Activated naive CD4-positive, alpha-beta T cell treated with anti-CD3 and anti-CD28 coated beads, Interleukin-2, amount 50 U/mL, for 72 hours (primary cell): ENCODE data around the gene TMUB1. TPM values are rescaled to one million over a fixed set of nuclear protein-coding genes. Genes with fewer than 3 reads are reported as not detected.

Source experiments
- ATAC-seq, 2 donors: fragments of 150-1000 bp; cut with Tn5 transposase; 2 replicates each; pipeline ENCODE4 v1.10.0; 2021; ENCODE audit warnings: mild to moderate bottlenecking in 2 of 2, moderate library complexity in 2 of 2
- DNase-seq, 2 donors: peaks; one replicate each; pipeline ENCODE4 v3.0.0; 2021 to 2022; ENCODE audit warnings: low spot score in 2 of 2
- H3K27ac Mint-ChIP-seq, 2 donors: one replicate each; pipeline ENCODE4 v1.8.0; 2022; ENCODE audit warnings: mild to moderate bottlenecking in 2 of 2, mixed read lengths in 2 of 2
- H3K36me3 Mint-ChIP-seq, 2 donors: one replicate each; pipeline ENCODE4 v1.8.0; 2022; ENCODE audit warnings: mixed read lengths in 2 of 2
- H3K9me3 Mint-ChIP-seq, 2 donors: one replicate each; pipeline ENCODE4 v1.8.0; 2022; ENCODE audit warnings: mixed read lengths in 2 of 2
- total RNA-seq, 2 donors: library from RNA; stranded (reverse); gene quantifications; one replicate each; pipeline ENCODE4 v1.2.3, GENCODE V29; 2022

TMUB1 gene
- total RNA-seq, 2 donors from 2014 or later = 25.8 to 60.5 TPM

DNA sequence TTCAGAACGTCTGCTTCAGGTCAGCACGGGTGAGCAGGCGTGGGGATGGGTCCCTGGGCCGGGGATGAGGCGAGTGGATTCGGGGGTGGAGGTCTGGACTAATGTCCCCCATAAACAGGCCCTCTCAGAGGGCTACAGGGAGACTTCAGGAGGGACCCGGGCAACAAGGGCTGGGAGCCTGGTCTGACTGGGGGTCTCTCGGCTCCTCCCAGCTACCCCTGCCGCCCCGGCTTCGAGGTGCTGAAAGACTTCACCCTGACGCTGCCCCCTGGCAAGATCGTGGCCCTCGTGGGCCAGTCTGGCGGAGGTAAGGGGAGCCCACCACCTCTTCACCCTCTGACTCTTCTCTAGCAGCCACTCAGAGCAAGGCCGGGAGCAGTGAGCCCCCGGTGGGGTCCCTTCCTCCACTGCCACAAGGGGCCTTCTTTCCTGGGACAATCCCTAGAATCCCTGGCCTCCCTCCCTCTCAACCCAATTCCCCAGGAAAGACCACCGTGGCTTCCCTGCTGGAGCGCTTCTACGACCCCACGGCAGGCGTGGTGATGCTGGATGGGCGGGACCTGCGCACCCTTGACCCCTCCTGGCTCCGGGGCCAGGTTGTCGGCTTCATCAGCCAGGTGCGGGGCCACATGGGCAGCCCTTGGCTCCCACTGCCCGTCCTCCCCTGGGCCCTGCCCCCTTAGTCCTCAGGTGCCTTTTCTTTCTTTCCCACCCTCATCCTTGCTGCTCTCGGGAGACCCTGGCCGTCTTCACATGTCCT lies 42.5 kb downstream of the TMUB1 start:
- Mint-ChIP-seq H3K36me3 (no peaks in the 10 kb centered on the region), H3K27ac (peak overlapping the region in 1 of 2 donors; percentile 85)
- ATAC-seq = no peak

GRCh38 chr7:151039850-151040548 lies 43.3 kb downstream of the TMUB1 start:
- ATAC-seq = peak; percentile 0 to 1
- H3K9me3 Mint-ChIP-seq = no peaks in the 10 kb centered on the region
- H3K27ac Mint-ChIP-seq = peak overlapping the region; percentile 85 to 96
- no peaks in the 10 kb centered on the region for H3K36me3 Mint-ChIP-seq
- no peak for DNase-seq

More for the DNA sequence above, 42.5 kb downstream of the TMUB1 start:
- no peaks in the 10 kb centered on the region for H3K9me3 Mint-ChIP-seq
- DNase-seq = no peak

- H3K36me3 Mint-ChIP-seq = no peaks in the 10 kb centered on the region
- ATAC-seq (peak; percentile 96), DNase-seq (peak; percentile 68 to 95)
- H3K27ac Mint-ChIP-seq = peak overlapping the region; percentile 85 to 97
- H3K9me3 Mint-ChIP-seq = no peaks in the 10 kb centered on the region
Observed at GRCh38 chr7:151038951-151039849, 44.1 kb downstream of the TMUB1 start.

DNA sequence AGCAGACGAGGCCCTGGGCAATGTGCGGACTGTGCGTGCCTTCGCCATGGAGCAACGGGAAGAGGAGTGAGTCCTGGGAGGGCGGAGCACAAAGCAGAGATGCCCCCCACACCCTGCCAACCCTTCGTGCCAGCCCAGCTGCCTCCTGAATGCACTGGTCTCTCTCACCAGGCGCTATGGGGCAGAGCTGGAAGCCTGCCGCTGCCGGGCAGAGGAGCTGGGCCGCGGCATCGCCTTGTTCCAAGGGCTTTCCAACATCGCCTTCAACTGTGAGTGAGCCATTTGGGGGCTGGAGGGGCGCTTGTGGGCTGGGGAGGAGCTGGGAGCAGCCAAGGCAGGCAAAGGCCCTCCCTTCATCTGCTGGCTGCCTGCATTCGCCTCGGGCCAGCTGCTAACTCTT lies 47.4 kb downstream of the TMUB1 start:
- no peak for ATAC-seq

GRCh38 chr7:151035026-151035717 lies 48.1 kb downstream of the TMUB1 start:
- no peak for ATAC-seq
- H3K36me3 Mint-ChIP-seq = no peaks in the 10 kb centered on the region
- DNase-seq = no peak
- H3K9me3 Mint-ChIP-seq = no peaks in the 10 kb centered on the region
- peak overlapping the region in 1 of 2 donors; percentile 76 for H3K27ac Mint-ChIP-seq

More for the DNA sequence above, 47.4 kb downstream of the TMUB1 start:
- no peaks in the 10 kb centered on the region for H3K9me3 Mint-ChIP-seq
- no peak for DNase-seq
- H3K36me3 Mint-ChIP-seq = no peaks in the 10 kb centered on the region
- peak overlapping the region in 1 of 2 donors; percentile 76 for H3K27ac Mint-ChIP-seq

DNA sequence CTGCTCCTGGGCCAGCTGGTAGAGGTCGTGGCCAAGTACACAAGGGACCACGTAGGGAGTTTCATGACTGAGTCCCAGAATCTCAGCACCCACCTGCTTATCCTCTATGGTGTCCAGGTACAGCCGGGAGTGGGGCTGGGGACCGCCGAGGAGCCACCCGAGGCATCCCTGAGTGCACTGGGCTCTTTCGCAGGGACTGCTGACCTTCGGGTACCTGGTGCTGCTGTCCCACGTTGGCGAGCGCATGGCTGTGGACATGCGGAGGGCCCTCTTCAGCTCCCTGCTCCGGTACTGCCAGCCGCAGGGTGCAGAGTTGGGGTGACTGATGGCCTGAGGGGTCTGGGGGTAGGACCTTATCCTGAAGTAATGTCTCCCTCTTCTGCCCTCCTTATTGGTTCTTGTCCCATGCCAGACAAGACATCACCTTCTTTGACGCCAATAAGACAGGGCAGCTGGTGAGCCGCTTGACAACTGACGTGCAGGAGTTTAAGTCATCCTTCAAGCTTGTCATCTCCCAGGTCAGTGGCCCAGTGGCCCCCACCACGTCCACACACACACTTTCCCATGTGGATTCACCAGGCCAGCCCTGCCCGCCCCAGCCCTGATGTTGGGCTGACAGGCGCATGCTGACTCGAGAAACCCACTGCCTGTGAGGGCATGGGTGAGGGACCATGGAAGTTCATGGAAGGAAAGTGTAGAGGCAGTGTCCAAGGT lies 48.8 kb downstream of the TMUB1 start:
- ATAC-seq (no peak), DNase-seq (no peak)
- Mint-ChIP-seq H3K36me3 (no peaks in the 10 kb centered on the region), H3K27ac (no peak overlapping the region), H3K9me3 (no peaks in the 10 kb centered on the region)

DNA sequence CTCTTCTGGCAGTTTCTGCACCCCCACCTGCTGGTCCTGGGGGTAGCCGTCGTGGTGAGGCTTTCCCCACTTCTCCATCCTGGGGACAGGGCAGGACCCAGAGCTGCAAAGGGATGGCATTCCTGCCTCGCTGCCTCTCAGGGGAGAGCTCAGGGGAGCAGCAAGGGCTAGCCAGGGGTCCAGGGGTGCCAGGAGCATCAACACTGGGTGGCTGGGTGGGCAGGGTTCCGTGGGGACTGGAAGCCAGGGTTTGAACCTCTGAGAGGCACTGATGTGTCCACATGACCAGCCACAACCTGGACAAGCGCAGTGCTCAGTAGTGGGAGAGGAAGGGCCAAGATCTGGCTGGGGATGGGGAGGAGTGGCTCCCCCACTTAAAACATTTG lies 49.4 kb downstream of the TMUB1 start:
- no peak overlapping the region for H3K27ac Mint-ChIP-seq
- no peak for DNase-seq
- H3K9me3 Mint-ChIP-seq = no peaks in the 10 kb centered on the region
- ATAC-seq = no peak
- peaks cover 1 to 2% of the 10 kb centered on the region in 2 donors for H3K36me3 Mint-ChIP-seq

GRCh38 chr7:151032936-151033863 lies 50.1 kb downstream of the TMUB1 start:
- no peaks in the 10 kb centered on the region for H3K9me3 Mint-ChIP-seq
- ATAC-seq = no peak

More at GRCh38 chr7:151032936-151033863, 50.1 kb downstream of the TMUB1 start:
- H3K27ac Mint-ChIP-seq = peak overlapping the region in 1 of 2 donors; percentile 36
- H3K36me3 Mint-ChIP-seq = peaks cover 6 to 7% of the 10 kb centered on the region in 2 donors
- DNase-seq = no peak

Other genes with a start within 250 kb of the TMUB1 start
- gene AOC1, start 231.0 kb downstream of the TMUB1 start, total RNA-seq = not detected
- gene KCNH2, start 105.2 kb downstream of the TMUB1 start, total RNA-seq = under 1 TPM; 0.41 to 0.72 TPM
- 10 to 100 TPM in 1 of 2 donors, 1 to 10 TPM in 1; 1.8 to 12.7 TPM for gene NOS3, start 92.5 kb downstream of the TMUB1 start, total RNA-seq
- gene ATG9B, start 59.0 kb downstream of the TMUB1 start, total RNA-seq = 10 to 100 TPM in 1 of 2 donors, 1 to 10 TPM in 1; 1.1 to 14.9 TPM
- gene ABCB8, start 55.0 kb downstream of the TMUB1 start, total RNA-seq = 10 to 100 TPM; 42.6 to 78.3 TPM
- gene ASIC3, start 35.0 kb downstream of the TMUB1 start, total RNA-seq = 10 to 100 TPM in 1 of 2 donors, 1 to 10 TPM in 1; 7.6 to 19.7 TPM
- 10 to 100 TPM; 13.0 to 19.4 TPM for gene CDK5, start 25.6 kb downstream of the TMUB1 start, total RNA-seq
- 10 to 100 TPM; 48.9 to 99.6 TPM for gene SLC4A2, start 23.9 kb downstream of the TMUB1 start, total RNA-seq
- gene FASTK, start 2.7 kb downstream of the TMUB1 start, total RNA-seq = 10 to 100 TPM; 27.0 to 62.0 TPM
- 10 to 100 TPM; 26.0 to 52.2 TPM for gene AGAP3, start 3.0 kb upstream of the TMUB1 start, total RNA-seq
- gene GBX1, start 84.2 kb upstream of the TMUB1 start, total RNA-seq = under 1 TPM in 1 of 2 donors, not detected in 1; 0.31 TPM
- gene ASB10, start 103.8 kb upstream of the TMUB1 start, total RNA-seq = not detected
- 1 to 10 TPM in 1 of 2 donors, not detected in 1; 1.2 TPM for gene H2BK1, start 127.0 kb upstream of the TMUB1 start, total RNA-seq
- 10 to 100 TPM; 23.5 to 33.6 TPM for gene ABCF2, start 143.7 kb upstream of the TMUB1 start, total RNA-seq
- gene CHPF2, start 149.0 kb upstream of the TMUB1 start, total RNA-seq = 10 to 100 TPM; 26.7 to 29.3 TPM
- gene SMARCD3, start 165.2 kb upstream of the TMUB1 start, total RNA-seq = 1 to 10 TPM; 2.4 to 10.0 TPM